ENCODE data around the gene KCMF1. TPM values are rescaled to one million over a fixed set of nuclear protein-coding genes. Genes with fewer than 3 reads are reported as not detected.

KCMF1 gene
- total and polyA plus RNA-seq, 2 of the 13 experiments (the other 11 are each of a cell fraction or from before 2014, with no cell fraction given) = 62.1 to 116 TPM

GRCh38 chr2:84963692-84964405, 7.1 kb upstream of the KCMF1 start:
- TSS peak; percentile 2 for BruUV-seq (replicated peaks)
- 18% methylated on average over 9 of the region's 9 CpGs for WGBS (ENCODE audit: low lambda C conversion rate)
- H3K27ac ChIP-seq (ENCODE audit: extremely low read length, insufficient read depth, low read length) = peak overlapping the region; percentile 87
- DNase-seq (ENCODE audit: low spot score) (peak; percentile 99), FAIRE-seq (peak; percentile 96), ATAC-seq (peak; percentile 95)
- H4K20me1 ChIP-seq (ENCODE audit: insufficient read depth, low read length) = no peaks in the 10 kb centered on the region
- H3K27me3 ChIP-seq (ENCODE audit: control insufficient read depth in 1 of 2, insufficient read depth in 2 of 2, low read length in 2 of 2) = no peaks in the 10 kb centered on the region
- H3K4me3 ChIP-seq (replicated peaks in 1 of 3; ENCODE audit: insufficient read depth in 1 of 3, low read depth in 2 of 3, low read length in 3 of 3) = peak overlapping the region in 1 of 3 experiments; percentile 36; a peak in 1 of 6 replicates
- POLR2A ChIA-PET = interaction anchor here (0.6 to 3.3 kb wide), 3 partner anchors 18 to 56 kb away, joined by 3 to 18 read pairs (median 4); no protein-coding TSS in a partner anchor
- no peaks in the 10 kb centered on the region for H3K36me3 ChIP-seq (replicated peaks in 1 of 2; ENCODE audit: control insufficient read depth in 1 of 2, insufficient read depth in 2 of 2, low read length in 2 of 2)
- H3K9ac ChIP-seq (ENCODE audit: insufficient read depth, low read depth, low read length) = peak overlapping the region; percentile 42
- H3K4me1 ChIP-seq (ENCODE audit: insufficient read depth, low read length) = peaks cover 88% of the 10 kb centered on the region
- peak overlapping the region; percentile 69 for H3K4me2 ChIP-seq (ENCODE audit: low read depth, low read length)
- H3K9me3 ChIP-seq (ENCODE audit: low read length) = no peaks in the 10 kb centered on the region
- CTCF ChIA-PET (ENCODE audit: low intra/inter-chr PET ratio, low total read pairs) = no interaction called here
- intact Hi-C loops (cut with micrococcal nuclease; ENCODE audit: unreplicated experiment) (loop anchor here (1.0 to 2.0 kb wide), 2 partner anchors 10 to 37 kb away; no protein-coding TSS in a partner anchor), in situ Hi-C loops (cut with HindIII; ENCODE audit: extremely low pct_ligation_motif_present, low pct_unique_long_range_greater_than_20kb) (no loop called here)
- H2AFZ ChIP-seq (ENCODE audit: low read length) = no peak overlapping the region
- peaks cover 18% of the 10 kb centered on the region for H3K79me2 ChIP-seq (ENCODE audit: insufficient read depth, low read length)
- no peak for TF ChIP-seq TCF12 (IDR thresholded peaks at IDR 0.05)
- peak; percentile 75 for TF ChIP-seq TCF12 (CRISPR knock-in tag; IDR thresholded peaks at IDR 0.05)
- peak; percentile 92 for TF ChIP-seq FOXA3 (CRISPR knock-in tag; IDR thresholded peaks at IDR 0.05)
- TF ChIP-seq POLR2AphosphoS5 (IDR thresholded peaks at IDR 0.05; ENCODE audit: low read depth, low read length) = peak; percentile 60
- no peak for TF ChIP-seq ARNT (IDR thresholded peaks at IDR 0.05)
- peak; percentile 79; the same call in 1 of the 2 replicates for TF ChIP-seq ZNF552 (CRISPR knock-in tag; IDR thresholded peaks at IDR 0.05; ENCODE audit: borderline replicate concordance)
- no peak for TF ChIP-seq MAFG (CRISPR knock-in tag; IDR thresholded peaks at IDR 0.05)
- no peak for TF ChIP-seq ZNF660 (CRISPR knock-in tag; IDR thresholded peaks at IDR 0.05; ENCODE audit: borderline replicate concordance, low read depth)
- TF ChIP-seq TIGD3 (CRISPR knock-in tag; IDR thresholded peaks at IDR 0.05; ENCODE audit: borderline replicate concordance) = no peak
- TF ChIP-seq SNAPC2 (CRISPR knock-in tag; IDR thresholded peaks at IDR 0.05) = peak; percentile 42; the same call in 1 of the 2 replicates
- peak; percentile 93 for TF ChIP-seq AKAP8 (CRISPR knock-in tag; IDR thresholded peaks at IDR 0.05)
- peak; percentile 71; the same call in 1 of the 2 replicates for TF ChIP-seq ZBTB37 (CRISPR knock-in tag; IDR thresholded peaks at IDR 0.05)
- TF ChIP-seq HBP1 (CRISPR knock-in tag; IDR thresholded peaks at IDR 0.05; ENCODE audit: low read depth) = peak; percentile 84; the same call in 1 of the 2 replicates
- no peak for TF ChIP-seq ZZZ3 (CRISPR knock-in tag; IDR thresholded peaks at IDR 0.05; ENCODE audit: borderline replicate concordance)
- TF ChIP-seq TCF7L2 (IDR thresholded peaks at IDR 0.05; ENCODE audit: low read depth, low read length) = no peak
- peak; percentile 71; the same call in 1 of the 2 replicates for TF ChIP-seq ZNF556 (CRISPR knock-in tag; IDR thresholded peaks at IDR 0.05; ENCODE audit: borderline replicate concordance)
- 0 out of 2 replicates have a peak, but pooled peaks have one; percentile 88 for TF ChIP-seq RORA (CRISPR knock-in tag; IDR thresholded peaks at IDR 0.05)
- TF ChIP-seq SMYD3 (CRISPR knock-in tag; IDR thresholded peaks at IDR 0.05) = peak; percentile 38; the same call in 1 of the 2 replicates
- TF ChIP-seq RBFOX2 (IDR thresholded peaks at IDR 0.05; ENCODE audit: low read depth, low read length) = 0 out of 2 replicates have a peak, but pooled peaks have one; percentile 32
- TF ChIP-seq ZNF451 (CRISPR knock-in tag; IDR thresholded peaks at IDR 0.05) = 0 out of 2 replicates have a peak, but pooled peaks have one; percentile 14
- TF ChIP-seq WIZ (CRISPR knock-in tag; IDR thresholded peaks at IDR 0.05) = peak; percentile 94; the same call in 1 of the 2 replicates
